Keratinocyte (primary cell): ENCODE results near the gene SEMA4D. TPM values are rescaled to one million over a fixed set of nuclear protein-coding genes. Genes with fewer than 3 reads are reported as not detected.

Experiments
- DNase-seq: peaks from one replicate; pipeline ENCODE4 v3.0.0-alpha.2; 2011; ENCODE audit warnings: low read depth, missing footprints, low spot score
- FAIRE-seq: peaks from 2 replicates; lab custom pipeline; 2011; peaks lifted over from hg19 to GRCh38; lab: Jason Lieb, UNC
- H2AFZ ChIP-seq: 2 replicates; pipeline ENCODE4 v1.6.0; 2012; ENCODE audit warnings: low read length, control low read depth, inconsistent platforms; ENCODE audit not compliant: control insufficient read depth
- H3K27ac ChIP-seq: 2 replicates; pipeline ENCODE4 v1.5.1; 2011; ENCODE audit warnings: low read length; ENCODE audit not compliant: control insufficient read depth, insufficient read depth
- H3K27me3 ChIP-seq: 3 replicates; pipeline ENCODE4 v1.6.0; 2011; ENCODE audit warnings: low read length; ENCODE audit not compliant: control insufficient read depth, insufficient read depth; ENCODE audit errors: extremely low read depth
- H3K36me3 ChIP-seq, 2 experiments: 2 replicates in 1 of 2; 3 replicates in 1 of 2; pipeline ENCODE4 v1.5.1; 2011; ENCODE audit warnings: low read length in 2 of 2, mild to moderate bottlenecking in 1 of 2; ENCODE audit not compliant: control insufficient read depth in 2 of 2, insufficient read depth in 2 of 2; ENCODE audit errors: extremely low read depth in 1 of 2
- H3K4me1 ChIP-seq: 3 replicates; pipeline ENCODE4 v1.5.1; 2011; ENCODE audit warnings: low read length; ENCODE audit not compliant: control insufficient read depth, insufficient read depth; ENCODE audit errors: extremely low read depth
- H3K4me2 ChIP-seq: 3 replicates; pipeline ENCODE4 v1.6.0; 2011; ENCODE audit warnings: low read depth, low read length; ENCODE audit not compliant: control insufficient read depth, insufficient read depth; ENCODE audit errors: extremely low read depth
- H3K4me3 ChIP-seq, 3 experiments: fragments of 200-600 bp in 1 of 3; sonication (generic) in 1 of 3; 2 replicates in 2 of 3; 3 replicates in 1 of 3; pipeline ENCODE4 v1.5.1; 2011 to 2016; ENCODE audit warnings: low read length in 3 of 3, mild to moderate bottlenecking in 3 of 3, control low read depth in 2 of 3, inconsistent platforms in 1 of 3, low read depth in 1 of 3, mixed read lengths in 1 of 3, mixed run types in 1 of 3, moderate library complexity in 1 of 3; ENCODE audit not compliant: control insufficient read depth in 2 of 3, insufficient read depth in 2 of 3; ENCODE audit errors: extremely low read depth in 1 of 3
- H3K79me2 ChIP-seq: 2 replicates; pipeline ENCODE4 v1.6.0; 2012; ENCODE audit warnings: low read length; ENCODE audit not compliant: control insufficient read depth, insufficient read depth
- H3K9ac ChIP-seq: 3 replicates; pipeline ENCODE4 v1.6.0; 2011; ENCODE audit warnings: low read length; ENCODE audit not compliant: control insufficient read depth, insufficient read depth; ENCODE audit errors: extremely low read depth
- H3K9me1 ChIP-seq: 3 replicates; pipeline ENCODE4 v1.6.0; 2011; ENCODE audit warnings: low read length; ENCODE audit not compliant: control insufficient read depth, insufficient read depth; ENCODE audit errors: extremely low read depth
- H3K9me3 ChIP-seq: 2 replicates; pipeline ENCODE4 v1.5.1; 2012; ENCODE audit warnings: low read depth, low read length; ENCODE audit not compliant: control insufficient read depth
- H4K20me1 ChIP-seq: 3 replicates; pipeline ENCODE4 v1.6.0; 2011; ENCODE audit warnings: low read length; ENCODE audit not compliant: control insufficient read depth, insufficient read depth; ENCODE audit errors: extremely low read depth
- CTCF ChIP-seq, 3 experiments: IDR thresholded peaks in 1 of 3; conservative IDR thresholded peaks in 1 of 3; optimal IDR thresholded peaks in 1 of 3; 2 replicates in 2 of 3; 3 replicates in 1 of 3; pipeline versions ENCODE3 to v1.5.1; 2011; ENCODE audit warnings: low read length in 3 of 3, mild to moderate bottlenecking in 3 of 3, moderate library complexity in 2 of 3, control low read depth in 1 of 3, inconsistent platforms in 1 of 3; ENCODE audit not compliant: insufficient read depth in 2 of 3; ENCODE audit errors: extremely low read depth in 1 of 3
- EZH2 ChIP-seq: IDR thresholded peaks from one replicate; pipeline ENCODE4 v1.6.1; 2012; ENCODE audit warnings: inconsistent platforms, mild to moderate bottlenecking, low read length, moderate library complexity
- dilution Hi-C: fragments of 300-500 bp; cut with MboI; formaldehyde crosslinking; loops from one replicate; pipeline ENCODE4 v1.7.0; 2020; ENCODE audit warnings: low sequenced_read_pairs; ENCODE audit not compliant: extremely low pct_ligation_motif_present
- polyA plus RNA-seq, 5 experiments: library from polyadenylated mRNA; depleted of rRNA in 3 of 5; stranded (reverse) in 3 of 5; stranded (forward) in 1 of 5; unstranded in 1 of 5; fragments of >200 nt; gene quantifications; 1 replicate in 1 of 5; 2 replicates in 3 of 5; 3 replicates in 1 of 5; pipeline versions ENCODE4 v1.2.1 to v1.2.3, GENCODE V29; 2011 to 2012; ENCODE audit warnings: missing spikeins in 2 of 5, low read depth in 1 of 5, low replicate concordance in 1 of 5

Gene SEMA4D
- polyA plus RNA-seq, 1 donor (not counting 4 experiments of a cell fraction or from before 2014, with no cell fraction given), result 0.43 TPM

GRCh38 chr9:89390068-89390555 lies 107.8 kb downstream of the SEMA4D start:
- peaks cover 5% of the 10 kb centered on the region for H3K4me1 ChIP-seq
- H4K20me1 ChIP-seq, result no peaks in the 10 kb centered on the region
- H3K79me2 ChIP-seq, result no peaks in the 10 kb centered on the region
- no peaks in the 10 kb centered on the region for H3K36me3 ChIP-seq
- H3K27me3 ChIP-seq, result no peaks in the 10 kb centered on the region
- no peak overlapping the region for H3K4me2 ChIP-seq
- H2AFZ ChIP-seq, result no peak overlapping the region
- H3K9ac ChIP-seq, result no peak overlapping the region
- DNase-seq, result no peak
- no peaks in the 10 kb centered on the region for H3K9me3 ChIP-seq
- dilution Hi-C loops, result no loop called here
- H3K4me3 ChIP-seq, result no peak overlapping the region
- FAIRE-seq, result no peak
- H3K27ac ChIP-seq, result no peak overlapping the region
- no peaks in the 10 kb centered on the region for H3K9me1 ChIP-seq
- no peak for TF ChIP-seq CTCF (optimal IDR thresholded peaks at IDR 0.05 in 1 of 3, IDR thresholded peaks at IDR 0.05 in 1 of 3, conservative IDR thresholded peaks at IDR 0.05 in 1 of 3; ENCODE audit: extremely low read depth in 1 of 3, insufficient read depth in 2 of 3, low read length in 3 of 3)
- TF ChIP-seq EZH2, result no peak

- Histone ChIP-seq H3K9me3 (no peaks in the 10 kb centered on the region), H3K9ac (no peak overlapping the region), H3K9me1 (no peaks in the 10 kb centered on the region), H3K36me3 (no peaks in the 10 kb centered on the region), H3K27me3 (no peaks in the 10 kb centered on the region), H2AFZ (no peak overlapping the region), H3K27ac (no peak overlapping the region), H4K20me1 (no peaks in the 10 kb centered on the region), H3K4me2 (no peak overlapping the region), H3K4me1 (peaks cover 5% of the 10 kb centered on the region), H3K79me2 (no peaks in the 10 kb centered on the region), H3K4me3 (no peak overlapping the region)
- no peak for FAIRE-seq
- dilution Hi-C loops, result no loop called here
- DNase-seq, result no peak
- TF ChIP-seq EZH2, result no peak
- no peak for TF ChIP-seq CTCF (optimal IDR thresholded peaks at IDR 0.05 in 1 of 3, IDR thresholded peaks at IDR 0.05 in 1 of 3, conservative IDR thresholded peaks at IDR 0.05 in 1 of 3; ENCODE audit: extremely low read depth in 1 of 3, insufficient read depth in 2 of 3, low read length in 3 of 3)
Measured at GRCh38 chr9:89388868-89389177, 109.1 kb downstream of the SEMA4D start.
